Measurements from ENCODE around the gene PPL.

The PPL gene

DNA sequence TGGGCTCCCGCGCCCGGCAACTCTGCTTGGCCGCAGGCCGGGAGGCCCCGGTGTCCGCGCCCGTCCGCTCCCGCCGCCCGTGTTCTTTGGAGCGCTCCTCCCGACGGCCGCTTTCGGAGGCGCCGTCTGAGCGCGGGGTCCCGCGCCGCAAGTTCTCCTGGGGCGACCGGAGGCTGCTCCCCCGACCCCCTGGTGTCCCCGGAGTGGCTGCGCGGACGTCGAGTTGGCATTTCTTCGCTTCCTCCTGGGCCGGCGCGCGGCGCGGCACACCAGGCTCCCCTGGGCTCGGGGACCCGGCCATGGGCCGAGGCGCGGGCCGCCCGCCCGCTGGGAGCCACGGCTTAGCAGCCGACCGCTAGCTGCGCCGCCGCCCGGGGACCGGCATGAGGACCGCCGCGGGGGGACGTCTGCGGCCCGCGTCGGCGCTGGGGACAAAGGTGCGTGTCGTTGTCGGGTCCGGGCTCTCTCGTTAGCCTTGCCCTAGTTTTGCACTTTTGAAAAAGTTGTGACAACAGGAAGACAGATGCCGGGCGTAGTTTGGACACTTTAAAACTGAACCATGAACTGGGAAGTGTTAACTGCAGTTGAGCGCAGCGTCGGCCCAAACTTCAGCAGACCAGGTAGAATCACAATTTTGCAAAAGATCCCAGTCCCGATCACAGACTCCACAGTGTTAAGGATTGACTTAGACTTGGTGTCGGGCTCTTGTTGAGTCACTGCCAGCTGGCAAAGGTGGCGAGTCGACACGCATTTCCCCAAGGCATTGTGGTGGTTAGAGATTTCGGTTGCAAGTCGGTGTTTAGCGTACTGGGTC is 89.0 kb downstream of the PPL start:
- in situ Hi-C loops (cut with HindIII; ENCODE audit: low pct_unique_long_range_greater_than_20kb, low sequenced_read_pairs) = no loop called here
- TF ChIP-seq JUND (IDR thresholded peaks at IDR 0.05; ENCODE audit: low read depth) = no peak
- DNase-seq (ENCODE audit: low read depth in 1 of 2, low spot score in 1 of 2) = peak in 1 of 2 experiments; percentile 70

GRCh38 chr16:4846901-4847773 is 89.8 kb downstream of the PPL start, which contains the start of the genes GLYR1 and UBN1:
Gene GLYR1 (minus strand): TSS chr16:4847288. CDS start chr16:4847265, 23 bp downstream.
Gene UBN1 (plus strand): TSS chr16:4847481. CDS start chr16:4852918, 5,437 bp downstream.
- peak; percentile 95 to 98 for DNase-seq (ENCODE audit: low read depth in 1 of 2, low spot score in 1 of 2)
- in situ Hi-C loops (cut with HindIII; ENCODE audit: low pct_unique_long_range_greater_than_20kb, low sequenced_read_pairs) = no loop called here
- TF ChIP-seq JUND (IDR thresholded peaks at IDR 0.05; ENCODE audit: low read depth) = no peak

GRCh38 chr16:4846503-4846900 is 90.4 kb downstream of the PPL start:
- in situ Hi-C loops (cut with HindIII; ENCODE audit: low pct_unique_long_range_greater_than_20kb, low sequenced_read_pairs) = no loop called here
- TF ChIP-seq JUND (IDR thresholded peaks at IDR 0.05; ENCODE audit: low read depth) = no peak
- peak in 1 of 2 experiments; percentile 77 for DNase-seq (ENCODE audit: low read depth in 1 of 2, low spot score in 1 of 2)

DNA sequence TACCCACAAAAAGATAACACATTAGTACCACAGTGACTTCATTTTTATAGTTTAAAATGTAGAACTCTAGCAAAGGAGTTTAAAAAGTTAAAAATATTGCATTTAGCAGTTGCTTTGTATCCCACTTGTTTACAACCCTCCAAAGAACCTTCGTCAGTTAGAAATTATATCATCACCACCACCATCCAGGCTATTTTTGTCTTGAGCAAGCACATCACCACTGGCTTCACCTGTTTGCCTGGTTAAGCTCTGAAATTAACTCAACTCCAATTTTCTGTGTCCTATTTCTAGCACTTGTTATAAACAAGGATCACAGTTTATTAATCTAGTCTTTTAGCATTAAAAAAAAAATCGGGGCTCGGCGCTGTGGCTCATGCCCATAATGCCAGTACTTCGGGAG is 96.0 kb downstream of the PPL start:
- no peak for TF ChIP-seq JUND (IDR thresholded peaks at IDR 0.05; ENCODE audit: low read depth)
- in situ Hi-C loops (cut with HindIII; ENCODE audit: low pct_unique_long_range_greater_than_20kb, low sequenced_read_pairs) = no loop called here
- DNase-seq (ENCODE audit: low read depth in 1 of 2, low spot score in 1 of 2) = no peak

- in situ Hi-C loops (cut with HindIII; ENCODE audit: low pct_unique_long_range_greater_than_20kb, low sequenced_read_pairs) = no loop called here
- no peak for TF ChIP-seq JUND (IDR thresholded peaks at IDR 0.05; ENCODE audit: low read depth)
- DNase-seq (ENCODE audit: low read depth in 1 of 2, low spot score in 1 of 2) = no peak
Observed at GRCh38 chr16:4839942-4840341, 97.0 kb downstream of the PPL start.

GRCh38 chr16:4837733-4838501 is 99.0 kb downstream of the PPL start:
- TF ChIP-seq JUND (IDR thresholded peaks at IDR 0.05; ENCODE audit: low read depth) = no peak
- no peak for DNase-seq (ENCODE audit: low read depth in 1 of 2, low spot score in 1 of 2)
- in situ Hi-C loops (cut with HindIII; ENCODE audit: low pct_unique_long_range_greater_than_20kb, low sequenced_read_pairs) = no loop called here

- no peak for TF ChIP-seq JUND (IDR thresholded peaks at IDR 0.05; ENCODE audit: low read depth)
- in situ Hi-C loops (cut with HindIII; ENCODE audit: low pct_unique_long_range_greater_than_20kb, low sequenced_read_pairs) = no loop called here
- DNase-seq (ENCODE audit: low read depth in 1 of 2, low spot score in 1 of 2) = no peak
Observed at GRCh38 chr16:4836727-4837126, 100.2 kb downstream of the PPL start.

GRCh38 chr16:4833584-4833983 is 103.4 kb downstream of the PPL start:
- in situ Hi-C loops (cut with HindIII; ENCODE audit: low pct_unique_long_range_greater_than_20kb, low sequenced_read_pairs) = no loop called here
- no peak for TF ChIP-seq JUND (IDR thresholded peaks at IDR 0.05; ENCODE audit: low read depth)
- no peak for DNase-seq (ENCODE audit: low read depth in 1 of 2, low spot score in 1 of 2)

DNA sequence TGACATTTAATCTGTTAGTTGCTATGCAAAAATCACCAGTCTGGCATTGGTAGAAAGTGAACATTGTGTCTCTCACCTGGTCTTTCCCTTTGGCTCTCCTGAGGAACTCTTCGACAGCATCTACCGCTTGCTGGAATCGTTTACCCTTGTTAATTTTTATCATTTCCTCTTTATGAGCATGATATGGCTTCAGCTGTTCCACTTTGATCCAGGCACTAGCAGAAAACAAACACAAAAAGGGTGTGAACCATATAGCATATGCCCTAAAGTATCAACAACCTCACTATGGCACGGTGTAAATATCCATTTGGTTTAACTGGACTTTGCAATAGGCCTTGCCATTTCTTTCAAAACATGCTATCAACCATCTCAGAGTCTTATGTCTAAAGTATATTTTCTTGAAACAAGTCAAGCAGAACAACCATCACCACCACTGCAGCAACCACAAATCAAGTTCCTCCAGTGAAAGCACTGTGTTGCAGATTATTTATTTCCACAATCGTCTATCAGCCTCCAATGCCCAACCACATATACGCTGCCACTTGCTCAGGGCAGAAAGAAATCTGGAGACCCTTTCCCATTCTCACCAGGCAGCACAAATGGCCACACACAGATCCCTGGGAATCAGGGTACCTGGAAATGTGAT is 104.1 kb downstream of the PPL start:
- DNase-seq (ENCODE audit: low read depth in 1 of 2, low spot score in 1 of 2) = no peak
- in situ Hi-C loops (cut with HindIII; ENCODE audit: low pct_unique_long_range_greater_than_20kb, low sequenced_read_pairs) = no loop called here
- no peak for TF ChIP-seq JUND (IDR thresholded peaks at IDR 0.05; ENCODE audit: low read depth)

Measured in T47D (cell line).